HG03039 (cell line): ENCODE measurements around the gene DAPK2.
"Not testable (repeated sequence)": the region's sequence is repeated elsewhere in the genome, so short reads cannot be mapped to it uniquely, and the experiment has no call there.

Source experiments
- ATAC-seq: cut with Tn5 transposase; IDR thresholded peaks from one replicate; pipeline ENCODE4 v1.9.1; 2021; ENCODE audit warnings: mild to moderate bottlenecking, moderate library complexity; ENCODE audit not compliant: unreplicated experiment

DAPK2 gene

DNA sequence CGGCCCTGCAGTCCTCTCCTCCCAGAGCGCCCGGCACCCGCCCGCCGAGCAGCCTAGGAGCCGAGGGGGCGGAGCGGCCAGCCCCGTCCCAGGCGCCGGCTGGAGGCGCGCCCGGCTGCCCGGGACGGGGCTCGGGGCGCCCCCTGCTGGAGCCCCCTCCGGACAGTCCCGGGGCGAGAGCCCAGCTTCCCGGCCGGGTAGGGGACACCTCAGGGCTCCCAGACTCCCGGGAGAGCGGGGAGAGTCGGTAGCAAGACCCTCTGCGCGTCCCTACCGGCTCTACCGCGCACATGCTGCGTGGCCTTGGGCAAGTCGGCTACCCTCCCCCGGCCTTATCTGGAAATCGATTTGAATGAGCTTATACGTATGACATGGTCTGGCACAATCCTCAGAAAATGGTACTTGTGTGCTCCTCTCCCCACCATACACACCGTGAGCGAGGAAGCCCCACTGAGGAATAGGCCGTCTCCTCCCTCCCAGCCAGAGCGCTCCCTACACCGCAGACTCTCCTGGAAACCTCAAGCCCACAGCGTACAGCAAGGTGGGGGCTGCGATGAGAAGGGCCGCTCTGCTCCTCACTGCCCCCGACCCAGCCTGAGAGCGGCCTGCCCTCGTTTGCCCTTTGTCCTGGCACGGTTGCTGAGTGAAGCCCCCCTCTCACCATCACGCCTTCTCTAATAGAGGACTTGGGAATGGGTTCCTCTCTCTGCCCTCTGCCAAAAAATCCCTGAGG lies at the start of gene DAPK2:
TSS of gene DAPK2 (minus strand) at position 65 of the 733 bp plus-strand sequence. CDS start 6,224 bp downstream, outside the sequence.
- ATAC-seq = peak; percentile 60

- no peak for ATAC-seq
Measured at GRCh38 chr15:64095431-64095794, 49.1 kb upstream of the DAPK2 start.

DNA sequence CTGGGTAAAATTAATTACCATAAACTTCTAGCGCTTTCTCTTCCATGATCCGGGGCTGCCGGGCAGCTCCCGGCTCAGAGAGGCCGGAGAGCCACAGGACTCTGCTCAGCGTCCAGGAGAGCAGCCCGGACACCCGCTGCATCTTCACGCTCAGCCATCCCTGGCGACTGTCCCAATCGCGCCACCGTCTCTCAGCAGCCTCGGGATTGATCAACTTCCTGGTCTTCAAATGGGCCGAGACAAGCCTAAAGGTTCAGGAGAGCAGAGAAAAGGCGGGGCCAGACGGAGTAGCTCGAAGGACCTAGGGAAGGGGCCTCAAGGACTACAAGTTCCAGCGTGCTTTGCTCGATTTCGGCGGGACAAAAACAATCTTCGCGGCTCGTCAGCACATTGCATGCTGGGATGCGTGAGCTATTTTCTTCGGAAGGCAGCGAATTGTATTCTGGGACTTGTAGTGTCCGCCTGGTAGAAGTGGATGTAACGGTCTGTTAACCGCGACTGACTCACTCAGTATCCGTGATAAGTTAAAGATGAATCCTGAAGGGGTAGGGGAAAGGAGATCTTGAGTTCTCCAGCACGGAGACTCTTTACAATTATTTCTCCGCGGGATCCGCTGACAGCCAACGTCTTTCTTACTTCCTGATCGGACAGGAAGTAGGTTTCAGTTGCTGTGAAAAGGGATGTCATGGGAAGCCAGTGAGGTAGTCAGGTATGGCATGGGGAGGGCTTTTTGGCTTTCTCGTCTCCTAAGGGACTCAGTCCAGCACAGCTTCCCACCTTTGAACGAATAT lies 47.5 kb upstream of the DAPK2 start, which contains the start of gene CIAO2A:
TSS of gene CIAO2A (minus strand) at position 212 of the 791 bp plus-strand sequence. CDS start at position 142, 70 bp downstream.
- ATAC-seq = peak; percentile 62

- no peak for ATAC-seq
Measured at GRCh38 chr15:64092864-64093626, 46.8 kb upstream of the DAPK2 start.

DNA sequence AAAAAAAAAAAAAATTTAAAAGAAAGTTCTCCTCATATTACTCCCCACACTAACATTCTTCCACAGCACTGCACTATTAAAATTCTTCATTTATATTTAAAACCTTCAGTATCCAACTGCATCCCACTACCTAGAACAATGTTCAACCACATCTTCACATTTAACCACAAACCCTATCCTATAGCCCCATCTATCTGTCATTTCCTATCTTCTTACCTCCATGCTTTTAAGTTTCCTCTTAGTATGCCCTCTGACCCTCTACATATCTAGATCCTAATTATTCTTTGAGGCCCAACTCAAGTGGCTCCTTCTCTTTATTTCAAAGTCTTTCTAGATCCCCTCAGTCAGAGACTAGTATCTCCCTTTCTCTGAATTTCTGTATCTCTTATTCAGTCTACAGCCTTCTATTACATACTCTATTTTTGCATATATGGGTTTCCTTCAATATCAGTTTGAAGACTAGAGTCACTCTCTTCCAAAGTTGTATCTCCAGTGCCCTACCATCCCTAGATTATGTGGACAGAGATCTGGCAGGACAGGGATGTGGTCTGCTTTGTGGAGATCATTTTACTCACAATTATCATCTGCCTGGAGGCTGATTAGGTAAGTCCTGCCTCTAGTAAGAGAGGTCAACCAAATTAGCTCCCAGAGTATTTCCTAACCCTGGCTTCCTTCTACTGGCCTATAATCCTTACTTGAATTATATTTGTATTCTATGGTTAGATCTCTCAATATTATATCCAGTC lies 46.0 kb upstream of the DAPK2 start:
- no peak for ATAC-seq

DNA sequence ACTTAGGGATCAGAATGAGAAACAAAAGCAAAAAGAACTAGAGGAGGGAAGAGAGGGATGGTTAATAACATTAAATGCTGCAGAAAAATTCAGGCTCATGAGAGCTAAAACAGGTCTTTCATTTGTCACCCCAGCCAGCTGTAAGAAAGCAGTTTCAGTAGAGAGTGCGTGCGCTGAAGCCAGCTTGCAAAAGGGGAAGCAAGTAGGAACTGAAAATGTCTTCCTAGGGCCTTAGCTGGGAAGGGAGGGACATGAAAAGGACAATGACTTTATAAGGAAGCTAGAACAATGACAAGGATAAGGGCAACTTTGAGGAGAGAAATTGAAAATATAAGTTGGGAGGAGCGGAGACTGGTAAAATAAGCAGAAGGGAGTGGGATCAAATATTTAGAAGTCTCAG lies 44.2 kb upstream of the DAPK2 start:
- no peak for ATAC-seq

DNA sequence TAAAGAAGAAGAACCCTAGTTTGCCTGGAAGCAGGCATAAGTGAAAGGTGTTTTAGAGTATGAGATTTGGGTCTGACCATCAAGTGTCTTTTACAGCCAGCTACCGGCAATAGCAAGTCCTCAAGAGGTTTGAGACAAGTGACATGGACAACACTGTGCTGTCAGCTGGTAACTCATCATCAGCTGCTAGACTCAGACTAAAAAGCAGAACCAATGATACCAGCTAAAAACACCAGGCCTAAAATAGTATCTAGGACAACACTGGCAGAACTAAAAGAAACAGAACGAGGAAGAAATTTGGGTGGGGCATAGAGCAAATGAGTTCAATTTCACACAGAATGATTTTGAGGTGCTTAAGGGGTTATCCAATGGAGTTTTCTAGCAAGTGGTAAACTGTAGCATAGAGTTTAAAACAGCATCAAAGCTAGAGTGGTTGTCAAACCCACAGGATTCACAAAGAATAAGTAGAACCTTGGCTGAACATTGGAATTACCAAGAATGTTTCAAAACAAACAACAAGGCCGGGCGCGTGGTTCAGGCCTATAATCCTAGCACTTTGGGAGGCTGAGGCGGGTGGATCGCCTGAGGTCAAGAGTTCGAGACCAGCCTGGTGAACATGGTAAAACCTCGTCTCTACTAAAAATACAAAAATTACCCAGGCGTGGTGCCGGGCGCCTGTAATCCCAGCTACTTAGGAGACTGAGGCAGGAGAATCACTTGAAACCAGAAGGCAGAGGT lies 43.4 kb upstream of the DAPK2 start:
- no peak for ATAC-seq

DNA sequence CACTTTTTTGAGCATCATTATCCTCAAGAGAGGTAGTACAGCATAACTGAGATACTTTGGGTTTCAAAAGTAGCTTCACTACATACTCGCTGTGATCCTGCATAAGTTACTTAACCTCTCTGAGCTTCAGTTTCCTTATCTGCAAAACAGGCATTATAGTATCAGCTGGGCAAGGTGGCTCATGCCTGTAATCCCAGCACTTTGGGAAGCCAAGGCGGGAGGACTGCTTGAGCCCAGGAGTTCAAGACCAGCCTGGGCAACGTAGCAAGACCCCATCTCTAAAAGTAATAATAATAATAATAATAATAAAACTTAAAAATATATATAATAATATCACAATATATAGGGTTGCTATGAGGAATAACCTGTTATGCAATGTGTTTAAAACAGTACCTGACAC lies 36.5 kb upstream of the DAPK2 start:
- no peak for ATAC-seq

DNA sequence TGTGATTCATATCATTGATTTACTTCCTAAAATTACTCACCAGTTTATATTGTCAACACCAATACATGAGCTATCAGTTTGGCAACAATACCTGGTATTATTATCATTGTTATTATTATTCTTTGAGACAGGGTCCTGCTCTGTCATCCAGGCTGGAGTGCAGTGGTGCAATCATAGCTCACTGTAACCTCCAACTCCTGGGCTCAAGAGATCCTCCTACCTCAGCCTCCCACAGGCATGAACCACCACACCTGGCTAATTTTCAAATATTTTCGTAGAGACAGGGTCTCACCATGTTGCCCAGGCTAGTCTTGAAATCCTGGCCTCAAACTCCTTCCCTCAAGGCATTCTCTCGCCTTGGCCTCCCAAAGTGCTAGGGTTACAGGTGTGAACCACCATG lies 27.2 kb upstream of the DAPK2 start:
- not testable (repeated sequence) for ATAC-seq

- no peak for ATAC-seq
Measured at GRCh38 chr15:64072812-64073211, 26.5 kb upstream of the DAPK2 start.

DNA sequence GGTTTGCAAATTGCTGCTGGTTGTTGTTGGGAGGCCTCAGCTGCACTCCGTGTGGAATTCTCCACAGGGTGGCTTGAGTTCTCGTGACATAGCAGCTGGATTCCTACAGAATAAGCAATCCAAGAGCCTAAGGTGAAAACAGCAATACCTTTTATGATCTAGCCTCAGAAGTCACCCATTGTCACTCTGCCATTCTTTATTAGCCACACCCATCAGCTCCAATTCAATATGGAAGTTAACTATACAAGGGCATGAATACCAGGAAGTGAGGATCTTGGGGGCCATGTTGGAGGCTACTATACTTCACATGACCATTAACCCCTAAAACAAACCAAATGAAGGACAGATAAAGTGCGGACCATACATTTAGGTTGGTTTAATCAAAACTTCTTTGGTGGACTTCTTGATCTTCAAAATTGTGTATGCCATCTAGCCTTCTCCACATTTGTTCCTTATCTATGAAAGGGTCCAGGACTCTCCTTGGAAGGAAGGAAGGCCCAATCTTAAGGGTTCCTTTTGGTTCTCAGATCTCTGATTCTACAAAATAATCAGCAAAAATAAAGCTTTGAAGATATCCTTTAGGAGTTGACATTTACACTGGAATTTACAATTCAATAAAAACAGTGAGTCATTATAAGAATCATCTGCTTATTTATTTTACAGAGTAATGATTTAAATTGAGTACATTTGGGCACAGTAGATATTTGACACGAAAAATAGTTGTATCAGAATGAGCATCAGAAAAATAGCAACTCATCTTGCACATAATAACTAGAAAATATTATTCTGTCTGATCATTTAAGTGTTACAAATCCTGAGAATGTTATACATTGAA lies 25.9 kb upstream of the DAPK2 start:
- ATAC-seq = no peak

GRCh38 chr15:64070965-64071851 lies 24.9 kb upstream of the DAPK2 start:
- ATAC-seq = no peak

GRCh38 chr15:64070106-64070505 lies 23.8 kb upstream of the DAPK2 start:
- no peak for ATAC-seq

- no peak for ATAC-seq
Measured at GRCh38 chr15:64068133-64068532, 21.8 kb upstream of the DAPK2 start.

DNA sequence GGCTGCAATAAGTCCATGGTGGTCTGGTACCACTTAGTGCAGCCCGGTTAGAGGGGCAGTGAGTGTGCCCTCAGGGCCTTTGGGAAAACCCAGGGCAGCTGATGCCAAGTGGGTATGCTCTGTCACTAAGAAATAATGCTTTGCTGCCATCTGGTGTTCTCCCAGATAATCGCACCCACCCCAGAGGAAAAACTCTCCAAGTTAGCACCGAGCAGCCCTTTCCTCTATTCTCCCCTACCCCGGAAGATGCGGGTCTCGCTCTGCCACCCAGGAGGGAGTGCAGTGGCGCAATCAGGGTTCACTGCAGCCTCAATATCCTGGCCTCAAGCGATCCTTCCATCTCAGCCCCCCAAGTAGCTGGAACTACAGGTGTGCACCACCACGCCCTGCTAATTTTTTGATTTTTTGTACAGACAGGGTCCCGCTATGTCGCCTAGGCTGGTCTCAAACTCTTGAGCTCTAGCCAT lies 21.3 kb upstream of the DAPK2 start:
- ATAC-seq = no peak

GRCh38 chr15:64066451-64066850 lies 20.2 kb upstream of the DAPK2 start:
- ATAC-seq = no peak

DNA sequence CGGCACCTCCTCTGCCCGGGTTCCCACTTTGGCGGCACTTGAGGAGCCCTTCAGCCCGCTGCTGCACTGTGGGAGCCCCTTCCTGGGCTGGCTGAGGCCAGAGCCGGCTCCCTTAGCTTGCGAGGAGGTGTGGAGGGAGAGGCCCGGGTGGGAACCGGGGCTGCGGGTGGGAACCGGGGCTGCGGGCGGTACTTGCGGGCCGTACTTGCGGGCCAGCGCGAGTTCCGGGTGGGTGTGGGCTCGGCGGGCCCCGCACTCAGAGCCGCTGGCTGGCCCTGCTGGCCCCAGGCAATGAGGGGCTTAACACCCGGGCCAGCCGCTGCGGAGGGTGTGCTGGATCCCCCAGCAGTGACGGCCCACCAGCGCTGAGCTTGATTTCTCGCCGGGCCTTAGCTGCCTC lies 14.4 kb upstream of the DAPK2 start:
- ATAC-seq = no peak

- not testable (repeated sequence) for ATAC-seq
Measured at GRCh38 chr15:64059104-64059503, 12.8 kb upstream of the DAPK2 start.
